Measurements from ENCODE around the gene GPR37.

Gene GPR37

GRCh38 chr7:124765401-124766352 is at the start of gene GPR37:
Gene GPR37 (minus strand): TSS chr7:124765792. CDS start chr7:124764976, 816 bp downstream.
- DNase-seq, result peak; percentile 46 to 56

- DNase-seq, result peak; percentile 53
Observed at GRCh38 chr7:124813994-124814798, 48.6 kb upstream of the GPR37 start.

GRCh38 chr7:124812764-124813163 is 47.2 kb upstream of the GPR37 start:
- DNase-seq, result no peak

GRCh38 chr7:124811341-124811740 is 45.7 kb upstream of the GPR37 start:
- DNase-seq, result no peak

GRCh38 chr7:124810605-124811004 is 45.0 kb upstream of the GPR37 start:
- DNase-seq, result no peak

- DNase-seq, result no peak
Observed at GRCh38 chr7:124808206-124808605, 42.6 kb upstream of the GPR37 start.

GRCh38 chr7:124801330-124801895 is 35.8 kb upstream of the GPR37 start:
- no peak for DNase-seq

- DNase-seq, result no peak
Observed at GRCh38 chr7:124800386-124800785, 34.8 kb upstream of the GPR37 start.

GRCh38 chr7:124799448-124799847 is 33.9 kb upstream of the GPR37 start:
- no peak for DNase-seq

- DNase-seq, result no peak
Observed at GRCh38 chr7:124796771-124797170, 31.2 kb upstream of the GPR37 start.

- DNase-seq, result no peak
Observed at GRCh38 chr7:124792696-124793095, 27.1 kb upstream of the GPR37 start.

- no peak for DNase-seq
Observed at GRCh38 chr7:124792002-124792401, 26.4 kb upstream of the GPR37 start.

GRCh38 chr7:124791426-124791825 is 25.8 kb upstream of the GPR37 start:
- no peak for DNase-seq

- DNase-seq, result no peak
Observed at GRCh38 chr7:124790645-124791044, 25.1 kb upstream of the GPR37 start.

- no peak for DNase-seq
Observed at GRCh38 chr7:124785994-124786393, 20.4 kb upstream of the GPR37 start.

- peak; percentile 8 to 29 for DNase-seq
Observed at GRCh38 chr7:124784879-124785818, 19.6 kb upstream of the GPR37 start.

- no peak for DNase-seq
Observed at GRCh38 chr7:124783271-124783670, 17.7 kb upstream of the GPR37 start.

- DNase-seq, result no peak
Observed at GRCh38 chr7:124781907-124782734, 16.5 kb upstream of the GPR37 start.

- DNase-seq, result no peak
Observed at GRCh38 chr7:124781418-124781817, 15.8 kb upstream of the GPR37 start.

- DNase-seq, result no peak
Observed at GRCh38 chr7:124780608-124781007, 15.0 kb upstream of the GPR37 start.

- DNase-seq, result no peak
Observed at GRCh38 chr7:124780056-124780455, 14.5 kb upstream of the GPR37 start.

Data from inflammatory macrophage treated with lipopolysaccharide for 1 hour (primary cell).